Measurements from ENCODE around the gene DEGS1.

The DEGS1 gene

DNA sequence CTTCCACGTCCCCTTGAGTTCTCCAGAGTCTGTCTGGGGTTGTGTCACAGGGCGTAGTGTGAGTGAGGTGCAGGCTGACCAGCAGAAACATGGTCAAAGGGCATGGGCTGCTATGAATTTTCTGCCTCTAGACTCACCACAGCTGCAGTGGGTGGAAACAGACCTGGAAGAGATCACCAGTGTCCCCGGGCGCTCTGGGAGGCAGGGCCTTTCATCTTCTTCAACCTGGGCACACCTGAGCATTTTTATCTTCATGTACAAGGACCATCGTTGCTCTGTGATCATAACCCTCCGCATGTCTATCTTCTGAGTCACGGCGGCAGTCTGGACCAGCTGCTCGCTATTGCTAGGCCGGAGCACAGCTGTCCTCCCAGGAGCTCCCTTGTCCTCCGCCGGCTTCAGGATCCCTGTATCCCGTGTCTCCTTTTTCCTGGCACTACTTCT, 29.6 kb downstream of the DEGS1 start:
- DNase-seq (ENCODE audit: extremely low read depth in 1 of 2, low read depth in 1 of 2): no peak

DNA sequence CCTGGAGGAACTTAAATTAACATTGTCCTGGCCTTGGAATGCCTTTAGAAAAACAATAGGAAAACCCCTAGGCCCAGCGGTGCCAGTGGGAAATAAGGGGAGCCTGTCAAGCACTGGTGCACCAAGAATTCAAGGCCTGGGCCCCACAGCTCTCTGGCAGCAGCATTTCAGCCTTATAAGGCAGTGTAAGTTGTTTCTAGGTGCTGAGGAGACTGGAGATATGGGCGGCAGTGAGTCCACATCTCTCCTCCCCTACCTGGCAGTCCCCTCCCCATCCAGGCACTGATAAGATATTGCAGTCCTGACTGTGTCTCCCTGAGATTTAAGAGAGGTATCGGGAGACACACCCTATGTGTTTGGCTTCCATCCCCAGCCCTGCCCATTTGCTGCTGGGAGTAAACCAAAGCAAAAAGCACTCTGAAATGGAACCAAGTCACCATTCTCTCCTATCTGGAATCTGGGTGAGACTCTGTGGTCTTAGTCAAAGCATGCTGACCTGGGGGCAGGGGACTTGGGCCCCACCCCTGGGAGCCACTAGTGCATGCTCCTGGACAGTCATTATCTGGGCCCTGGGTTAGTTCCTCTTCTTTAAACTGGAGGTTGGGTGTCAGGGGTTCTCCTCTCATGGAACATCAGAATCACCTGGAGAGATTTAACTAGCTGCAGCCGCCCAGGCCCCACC, 30.5 kb downstream of the DEGS1 start:
- no peak for DNase-seq (ENCODE audit: extremely low read depth in 1 of 2, low read depth in 1 of 2)

GRCh38 chr1:224216382-224216781, 33.3 kb downstream of the DEGS1 start:
- no peak for DNase-seq (ENCODE audit: extremely low read depth in 1 of 2, low read depth in 1 of 2)

DNA sequence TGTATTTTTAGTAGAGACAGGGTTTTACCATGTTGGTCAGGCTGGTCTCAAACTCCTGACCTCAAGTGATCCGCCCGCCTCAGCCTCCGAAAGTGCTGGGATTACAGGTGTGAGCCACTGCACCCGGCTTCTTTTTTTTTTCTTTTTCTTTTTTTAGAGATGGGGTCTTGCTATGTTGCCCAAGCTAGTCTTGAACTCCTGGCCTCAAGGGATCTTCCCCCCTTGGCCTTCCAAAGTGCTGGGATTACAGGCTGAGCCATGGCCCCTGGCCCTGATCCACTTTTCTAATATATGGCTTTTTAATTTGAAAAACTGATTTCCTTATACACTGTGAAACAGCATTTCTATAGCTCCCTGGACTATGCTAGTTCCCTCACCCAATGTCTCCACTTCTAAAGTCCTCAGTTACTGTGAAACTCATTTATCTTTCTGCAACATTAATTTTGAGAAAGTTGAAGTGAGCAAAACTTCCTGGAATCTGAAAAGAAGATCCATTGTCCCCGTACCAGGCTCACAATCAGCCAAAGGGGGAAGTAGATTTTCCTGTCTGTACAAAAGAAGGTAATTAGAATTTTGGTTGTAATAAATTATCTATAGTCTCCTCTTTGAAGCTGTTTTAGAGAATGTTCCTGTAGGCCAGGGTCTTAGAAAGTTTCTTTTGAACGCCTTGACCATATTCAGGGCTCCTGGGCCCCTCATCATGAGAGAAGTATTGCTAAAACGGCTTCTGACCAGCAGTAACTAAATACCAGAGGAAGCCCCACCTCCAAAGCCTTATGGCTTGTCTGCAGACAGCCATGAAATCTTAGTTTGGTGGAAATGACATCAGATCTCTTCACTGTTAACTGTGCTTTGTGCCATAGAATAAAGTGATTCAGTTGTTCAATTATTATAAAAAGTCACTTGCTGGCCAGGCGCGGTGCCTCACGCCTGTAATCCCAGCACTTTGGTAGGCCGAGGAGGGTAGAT, 34.9 kb downstream of the DEGS1 start:
- no peak for DNase-seq (ENCODE audit: extremely low read depth in 1 of 2, low read depth in 1 of 2)

GRCh38 chr1:224219011-224219611, 36.1 kb downstream of the DEGS1 start:
- DNase-seq (ENCODE audit: extremely low read depth in 1 of 2, low read depth in 1 of 2): no peak

DNA sequence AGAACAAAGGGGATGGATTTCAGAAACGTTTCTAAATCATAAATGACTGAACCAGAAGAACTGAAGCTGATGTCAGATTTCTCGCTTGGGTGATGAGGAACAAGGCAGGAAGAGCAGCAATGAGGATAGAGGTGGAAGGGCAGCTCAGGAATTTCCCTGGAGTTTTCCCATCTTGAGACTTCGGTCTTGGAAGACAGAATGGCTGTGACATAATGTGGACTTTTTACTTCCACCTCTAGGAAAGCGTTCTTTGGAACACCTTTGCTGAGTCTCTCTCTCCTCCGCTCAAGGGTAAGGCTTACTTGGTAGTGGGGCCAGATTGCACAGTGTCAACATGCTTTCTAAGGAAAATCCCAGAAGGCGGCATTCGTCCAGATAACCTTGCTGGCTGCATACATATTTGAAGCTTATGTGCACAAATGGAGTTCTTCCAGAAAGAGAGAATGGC, 36.6 kb downstream of the DEGS1 start:
- DNase-seq (ENCODE audit: extremely low read depth in 1 of 2, low read depth in 1 of 2): no peak

DNA sequence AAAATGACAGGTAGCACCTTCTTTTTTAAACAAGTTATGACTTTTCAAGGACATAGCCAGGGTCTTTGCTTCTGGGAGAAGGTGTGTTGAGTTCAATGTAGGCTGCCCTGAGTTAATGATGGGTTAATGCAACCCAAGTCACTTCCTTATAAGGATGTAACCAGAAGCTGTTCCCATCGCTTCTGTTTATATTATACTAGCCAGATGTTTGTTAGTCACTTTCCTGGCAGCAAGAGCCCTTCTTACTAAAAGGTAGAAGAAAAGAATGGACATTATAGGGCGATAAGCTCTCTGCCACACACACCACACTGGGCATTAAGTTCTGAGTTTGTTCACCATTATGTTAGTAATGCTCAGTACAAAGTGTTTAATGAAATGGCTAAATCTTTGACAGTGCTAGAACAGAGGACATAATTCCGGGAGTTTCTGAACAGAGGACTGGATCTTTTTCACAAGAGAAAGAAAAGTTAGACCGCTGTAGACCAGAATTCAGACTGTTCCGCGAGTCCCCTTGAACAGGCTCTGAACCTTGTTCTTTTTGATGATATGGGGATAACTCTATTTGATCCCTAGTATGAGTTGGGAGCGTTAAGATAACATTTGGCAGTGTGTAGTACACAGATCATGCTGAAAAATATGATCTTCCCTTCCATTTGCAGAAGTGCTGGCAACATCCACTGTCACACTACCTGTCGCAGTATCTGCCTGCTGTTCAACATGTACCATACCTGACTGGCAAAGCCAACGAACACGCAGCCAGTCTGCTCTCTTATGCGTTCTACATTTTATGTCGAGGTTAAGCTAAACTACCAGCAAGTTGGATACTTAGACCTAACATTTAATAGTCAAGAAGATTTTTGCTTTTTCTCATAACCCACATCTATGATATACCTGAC, 41.0 kb downstream of the DEGS1 start:
- DNase-seq (ENCODE audit: extremely low read depth in 1 of 2, low read depth in 1 of 2): no peak

DNA sequence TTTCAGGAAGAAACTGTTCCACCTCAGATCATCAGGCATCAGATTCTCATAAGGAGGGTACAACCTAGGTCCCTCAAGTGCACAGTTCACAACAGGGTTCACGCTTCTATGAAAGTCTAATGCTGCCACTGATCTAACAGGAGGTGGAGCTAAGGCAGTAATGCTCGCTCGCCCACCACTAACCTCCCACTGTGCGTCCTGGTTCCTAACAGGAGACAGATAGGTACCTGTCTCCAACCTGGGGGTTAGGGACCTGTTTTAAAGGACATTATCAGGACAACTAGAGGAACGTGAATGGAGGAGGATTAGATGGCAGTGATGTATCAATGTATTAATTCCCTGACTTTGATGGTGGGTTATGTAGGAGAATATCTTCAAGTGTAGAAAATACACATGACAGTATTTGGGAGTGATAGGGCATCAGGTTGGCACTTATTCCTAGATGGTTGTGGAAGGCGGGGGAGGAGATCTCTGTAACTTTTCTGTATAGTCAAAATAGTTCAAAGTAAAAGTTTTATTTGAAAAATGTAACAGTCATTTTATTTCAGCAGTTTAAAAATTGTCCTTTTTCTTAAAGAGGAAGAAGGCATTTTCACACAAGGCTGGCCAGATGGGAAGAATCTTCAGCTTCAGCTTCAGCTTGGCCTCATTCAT, 43.9 kb downstream of the DEGS1 start:
- DNase-seq (ENCODE audit: extremely low read depth in 1 of 2, low read depth in 1 of 2): no peak

- no peak for DNase-seq (ENCODE audit: extremely low read depth in 1 of 2, low read depth in 1 of 2)
Observed at GRCh38 chr1:224234017-224234416, 51.0 kb downstream of the DEGS1 start.

- DNase-seq (ENCODE audit: extremely low read depth in 1 of 2, low read depth in 1 of 2): no peak
Observed at GRCh38 chr1:224235813-224236493, 52.9 kb downstream of the DEGS1 start.

DNA sequence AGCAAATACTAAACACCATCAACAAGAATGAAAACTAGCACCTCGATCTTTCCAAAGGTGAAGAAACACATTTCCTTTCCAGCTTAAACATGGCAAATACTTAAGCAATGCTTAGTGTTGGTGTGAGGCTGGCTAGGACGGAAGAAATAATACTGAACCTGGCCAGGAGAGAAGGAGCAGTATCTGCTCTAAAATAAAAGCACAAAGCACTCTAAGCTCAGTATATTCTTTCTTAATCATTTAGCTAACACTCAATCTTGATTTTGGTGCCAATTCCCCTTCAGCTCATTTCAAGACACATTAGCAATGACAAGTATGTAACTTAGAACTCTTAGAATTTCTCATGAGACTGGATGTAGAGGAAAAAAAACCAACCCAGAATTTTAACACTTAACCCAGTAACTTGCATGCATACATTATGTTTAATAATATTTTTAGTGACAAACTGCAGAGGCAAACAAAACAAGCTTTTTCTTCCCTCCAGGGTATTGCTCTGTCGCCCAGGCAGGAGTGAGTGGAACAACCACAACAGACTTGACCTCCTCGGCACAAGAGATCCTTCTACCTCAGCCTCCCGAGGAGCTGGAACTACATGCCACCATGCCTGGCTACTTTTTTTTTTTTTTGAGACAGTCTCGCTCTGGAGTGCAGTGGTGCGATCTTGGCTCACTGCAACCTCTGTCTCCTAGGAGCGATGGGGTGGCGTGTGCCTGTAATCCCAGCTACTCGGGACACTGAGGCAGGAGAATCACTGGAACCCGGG, 54.3 kb downstream of the DEGS1 start:
- no peak for DNase-seq (ENCODE audit: extremely low read depth in 1 of 2, low read depth in 1 of 2)

DNA sequence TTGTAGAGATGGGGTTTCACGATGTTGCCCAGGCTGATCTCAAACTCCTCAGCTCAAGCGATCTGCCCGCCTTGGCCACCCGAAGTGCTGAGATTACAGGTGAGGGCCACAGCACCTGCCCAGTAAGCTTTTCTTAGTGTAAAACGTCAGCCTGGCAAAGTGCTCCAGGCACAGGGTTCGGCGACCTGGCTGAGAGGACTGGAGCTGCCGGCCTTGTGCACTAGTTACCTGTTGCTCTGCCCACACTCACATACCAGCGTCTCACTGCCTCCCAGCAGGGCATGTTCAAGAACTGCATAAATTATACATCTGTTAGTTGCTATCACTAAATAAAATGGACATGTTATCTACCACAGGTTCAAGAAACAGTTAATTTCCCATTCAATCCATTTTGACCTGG, 55.2 kb downstream of the DEGS1 start:
- DNase-seq (ENCODE audit: extremely low read depth in 1 of 2, low read depth in 1 of 2): no peak

DNA sequence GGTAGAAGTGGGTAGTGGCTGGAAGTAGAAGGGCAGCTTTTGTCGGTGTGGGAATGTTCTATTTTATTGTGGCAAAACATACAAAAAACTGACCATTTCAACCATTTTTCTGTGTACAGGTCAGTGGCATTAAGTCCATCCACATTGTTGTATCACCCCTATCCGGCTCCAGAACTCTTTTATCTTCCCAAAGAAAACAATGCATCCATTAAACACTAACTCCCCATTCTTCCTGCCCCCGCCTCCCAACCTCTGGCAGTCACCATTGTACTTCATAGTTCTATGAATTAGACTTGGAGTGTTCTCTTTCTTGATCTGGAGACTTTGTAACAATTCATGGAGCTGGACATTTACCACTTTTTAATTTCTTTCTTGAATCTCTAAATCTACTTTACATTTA, 55.7 kb downstream of the DEGS1 start:
- DNase-seq (ENCODE audit: extremely low read depth in 1 of 2, low read depth in 1 of 2): no peak
